HG03521 (cell line): ENCODE measurements around the gene SELPLG.
"Not testable (repeated sequence)": the region's sequence is repeated elsewhere in the genome, so short reads cannot be mapped to it uniquely, and the experiment has no call there.

ENCODE experiments used
- ATAC-seq: cut with Tn5 transposase; IDR thresholded peaks from one replicate; pipeline ENCODE4 v1.9.1; 2021; ENCODE audit warnings: mild to moderate bottlenecking, moderate library complexity; ENCODE audit not compliant: unreplicated experiment

Gene SELPLG

DNA sequence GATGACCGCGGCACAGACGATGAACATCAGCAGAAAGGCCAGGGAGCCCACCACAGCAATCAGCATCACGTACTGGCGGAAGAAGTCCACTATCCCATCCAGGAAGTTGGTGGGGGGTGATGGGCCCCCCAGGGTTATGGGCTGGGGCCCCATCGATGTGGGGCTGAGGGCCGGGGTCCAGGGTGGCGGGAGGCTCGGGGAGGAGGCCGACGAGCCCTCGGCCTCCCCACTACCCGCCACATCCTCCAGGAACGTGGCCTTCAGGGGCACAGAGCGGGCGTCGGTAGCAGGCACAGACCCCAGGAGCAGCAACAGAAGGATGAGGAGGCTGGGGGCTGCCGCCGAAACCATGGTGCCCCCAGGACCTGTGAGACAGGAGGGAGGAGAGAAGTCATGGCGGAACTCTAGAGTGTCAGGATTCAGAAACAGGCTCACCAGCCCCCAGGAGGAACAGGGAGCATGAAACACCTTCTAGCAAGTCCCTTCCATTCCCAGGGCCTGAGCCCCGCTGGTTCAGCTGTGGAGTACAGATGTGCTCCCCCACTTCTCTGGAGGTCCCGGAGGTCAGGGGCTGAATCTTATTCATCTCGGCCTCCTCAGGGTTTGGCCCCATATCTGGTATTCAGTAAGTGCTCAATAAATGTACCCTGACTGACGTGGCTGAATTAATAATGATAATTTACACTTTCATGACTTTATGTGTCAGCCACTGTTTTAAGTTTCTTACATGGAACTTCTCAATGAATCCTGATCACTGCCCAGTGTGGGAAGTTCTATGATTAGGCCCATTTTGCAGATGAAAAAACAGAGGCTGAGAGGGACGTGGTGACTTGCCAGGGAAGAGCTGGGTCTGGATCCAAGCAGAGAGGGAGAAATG lies 41.4 kb downstream of the SELPLG start:
- no peak for ATAC-seq

DNA sequence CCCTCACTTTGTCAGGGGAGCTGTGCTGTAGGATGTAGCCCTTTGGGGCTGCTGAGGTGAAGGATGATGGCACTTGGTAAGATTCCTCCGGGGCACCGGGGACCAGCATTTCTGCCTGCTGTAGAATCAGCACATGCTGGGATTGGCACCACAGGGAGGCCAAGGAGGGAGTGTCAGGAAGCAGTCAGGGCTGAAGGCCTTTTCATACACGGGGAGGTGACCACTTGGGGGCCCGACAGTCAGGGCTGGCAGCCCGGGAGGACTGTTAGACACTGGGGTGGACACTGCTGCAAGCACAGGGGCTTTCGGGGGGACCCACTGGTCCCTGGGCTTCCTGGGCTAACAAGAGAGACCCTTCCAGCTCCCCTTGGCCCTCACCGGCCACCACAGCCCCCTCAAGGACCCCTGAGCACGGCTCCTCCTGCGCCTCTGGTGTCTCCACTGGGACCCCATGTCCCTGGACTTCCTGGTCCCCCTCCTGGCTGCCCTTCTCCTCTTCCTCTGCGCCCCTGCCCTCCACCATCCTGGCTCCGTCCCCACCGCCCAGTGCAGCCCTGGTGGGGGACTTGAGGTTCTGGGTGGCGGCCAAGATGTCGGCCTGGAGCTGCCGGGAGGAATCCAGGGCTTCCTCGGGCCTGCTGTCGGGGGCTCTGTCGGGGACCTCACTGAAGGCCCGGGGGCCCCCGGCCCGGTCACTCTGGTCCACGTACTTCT lies 42.3 kb downstream of the SELPLG start:
- ATAC-seq = no peak

DNA sequence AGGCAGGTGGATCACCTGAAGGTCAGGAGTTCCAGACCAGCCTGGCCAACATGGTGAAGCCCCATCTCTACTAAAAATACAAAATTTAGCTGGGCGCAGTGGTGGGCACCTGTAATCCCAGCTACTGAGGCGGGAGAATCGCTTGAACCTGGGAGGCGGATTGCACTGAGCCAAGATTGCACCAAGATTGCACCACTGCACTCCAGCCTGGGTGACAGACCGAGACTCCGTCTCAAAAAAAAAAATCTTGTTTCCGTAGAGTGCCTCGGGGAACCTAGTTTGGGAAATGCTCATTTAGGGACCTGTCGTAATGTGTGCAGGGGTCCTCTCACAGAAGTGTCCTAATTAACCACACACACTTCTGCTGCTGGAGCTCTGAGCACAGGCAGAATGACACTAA lies 43.2 kb downstream of the SELPLG start:
- not testable (repeated sequence) for ATAC-seq

DNA sequence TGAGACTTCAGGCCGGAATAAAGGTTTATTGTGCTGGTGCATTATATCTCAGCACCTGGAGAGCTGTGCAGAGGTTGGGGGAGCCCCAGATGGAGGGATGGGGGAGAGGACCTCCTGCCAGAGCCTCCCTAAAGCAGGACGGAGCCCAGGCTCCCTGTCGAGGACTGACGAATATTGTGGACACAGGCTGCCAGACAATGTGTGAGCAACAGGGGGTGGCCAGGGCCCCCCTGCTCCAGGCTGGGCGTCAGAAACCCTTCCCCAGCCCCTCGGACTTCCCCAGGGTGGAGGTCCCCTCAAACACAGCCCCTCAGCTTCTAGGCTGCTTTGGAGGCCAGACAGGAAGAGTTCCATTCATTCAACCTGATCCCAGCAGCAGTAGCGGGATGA lies 43.9 kb downstream of the SELPLG start:
- ATAC-seq = no peak

- ATAC-seq = no peak
Measured at GRCh38 chr12:108589028-108589839, 44.5 kb downstream of the SELPLG start.

- no peak for ATAC-seq
Measured at GRCh38 chr12:108587826-108588225, 45.9 kb downstream of the SELPLG start.

- no peak for ATAC-seq
Measured at GRCh38 chr12:108586306-108586705, 47.4 kb downstream of the SELPLG start.

- no peak for ATAC-seq
Measured at GRCh38 chr12:108585864-108586263, 47.8 kb downstream of the SELPLG start.

DNA sequence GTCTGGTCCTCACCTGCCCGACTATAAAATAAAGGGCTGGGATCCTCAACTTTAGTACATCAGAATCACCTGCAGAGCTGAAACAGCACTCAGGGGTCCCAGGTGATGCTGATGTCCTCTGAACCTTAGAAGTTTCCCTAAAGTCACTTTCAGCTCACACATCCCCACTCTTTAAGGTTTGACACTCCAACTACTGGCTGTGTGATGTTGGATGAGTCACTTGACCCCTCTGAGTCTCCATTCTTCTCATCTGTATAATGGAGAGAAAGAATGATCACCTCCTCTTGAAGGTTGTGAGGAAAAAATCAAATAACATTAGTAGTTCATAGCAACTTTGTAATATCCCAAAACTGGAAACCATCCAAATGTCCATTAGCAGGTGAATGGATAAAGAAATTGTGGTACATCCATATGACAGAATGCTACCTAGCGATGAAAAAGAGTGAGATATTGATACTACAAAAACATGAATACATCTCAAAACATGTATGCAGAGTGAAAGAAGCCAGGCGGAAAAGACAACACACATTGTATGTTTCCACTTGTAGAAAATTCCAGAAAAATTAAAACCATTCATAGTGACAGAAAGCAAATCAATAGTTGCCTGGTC lies 49.1 kb downstream of the SELPLG start:
- no peak for ATAC-seq

- no peak for ATAC-seq
Measured at GRCh38 chr12:108583991-108584390, 49.7 kb downstream of the SELPLG start.

GRCh38 chr12:108582978-108583770 lies 50.5 kb downstream of the SELPLG start:
- ATAC-seq = no peak

DNA sequence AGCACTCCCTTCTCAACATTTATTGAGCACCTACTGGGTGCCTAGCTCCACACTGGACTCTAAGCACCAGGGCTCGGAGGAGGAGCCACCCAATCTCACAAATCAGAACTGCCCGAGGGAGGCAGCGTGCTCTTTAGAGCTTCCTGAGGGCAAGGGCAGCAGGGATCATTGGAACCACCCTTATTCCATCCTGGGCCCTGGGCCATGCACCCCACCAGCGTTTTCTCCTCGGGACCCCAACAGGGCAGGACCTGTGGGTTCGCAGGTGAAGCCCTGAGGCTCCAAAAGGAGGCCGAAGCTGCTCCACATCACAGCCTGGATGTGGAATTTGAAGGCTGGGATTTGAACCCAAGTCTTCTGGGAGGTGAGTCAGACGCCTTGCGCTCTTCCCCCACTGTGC lies 51.2 kb downstream of the SELPLG start:
- ATAC-seq = no peak

- ATAC-seq = no peak
Measured at GRCh38 chr12:108581311-108582227, 52.1 kb downstream of the SELPLG start.

DNA sequence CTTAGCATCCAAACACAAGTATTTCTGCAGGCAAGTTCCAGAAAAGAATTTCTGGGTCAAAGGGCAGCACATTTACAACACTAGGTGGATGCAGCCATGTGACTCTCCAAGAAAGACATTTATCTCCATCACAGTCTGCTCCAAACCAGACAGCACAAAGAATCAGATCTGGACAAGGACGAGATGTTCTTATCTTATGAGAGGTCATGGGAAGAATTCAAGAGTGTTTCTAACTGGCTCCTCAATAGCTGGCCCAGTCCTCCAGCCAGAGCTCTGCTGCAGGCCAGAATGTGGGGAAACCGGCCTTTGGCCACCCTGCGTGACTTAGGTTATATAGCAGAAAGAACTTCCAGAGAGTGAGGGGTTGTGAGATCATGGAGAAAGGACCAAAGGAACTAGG lies 53.2 kb downstream of the SELPLG start:
- no peak for ATAC-seq

GRCh38 chr12:108578813-108579212 lies 54.9 kb downstream of the SELPLG start:
- ATAC-seq = no peak

DNA sequence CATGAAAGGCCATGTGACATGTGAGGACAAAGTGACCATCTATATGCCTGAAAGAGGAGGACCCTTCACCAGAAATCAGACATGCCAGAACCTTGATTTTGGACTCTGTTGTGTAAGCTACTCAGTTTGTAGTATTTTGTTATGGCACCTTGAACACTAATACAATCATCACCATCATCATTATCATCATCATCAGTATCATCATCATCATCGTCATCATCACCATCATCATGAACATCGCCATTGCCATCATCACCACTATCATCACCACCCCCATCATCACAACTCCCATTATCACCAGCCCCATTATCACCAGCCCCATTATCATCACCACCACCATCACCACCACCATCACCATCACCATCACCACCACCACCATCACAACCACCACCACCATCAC lies 55.4 kb downstream of the SELPLG start:
- ATAC-seq = no peak

DNA sequence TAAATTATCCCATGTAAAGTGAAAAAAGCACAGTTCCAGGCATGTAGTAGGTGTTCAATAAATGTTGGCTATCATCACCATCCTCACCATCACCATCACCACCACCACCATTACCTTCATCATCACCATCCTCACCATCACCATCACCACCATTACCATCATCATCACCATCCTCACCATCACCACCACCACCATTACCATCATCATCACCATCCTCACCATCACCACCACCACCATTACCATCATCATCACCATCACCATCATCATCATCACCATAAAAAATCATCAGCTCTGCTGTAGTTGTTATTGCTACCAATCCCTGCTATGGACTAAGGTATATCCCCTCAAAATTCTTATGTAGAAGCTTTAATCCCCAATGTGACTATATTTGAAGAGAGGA lies 56.2 kb downstream of the SELPLG start:
- no peak for ATAC-seq

DNA sequence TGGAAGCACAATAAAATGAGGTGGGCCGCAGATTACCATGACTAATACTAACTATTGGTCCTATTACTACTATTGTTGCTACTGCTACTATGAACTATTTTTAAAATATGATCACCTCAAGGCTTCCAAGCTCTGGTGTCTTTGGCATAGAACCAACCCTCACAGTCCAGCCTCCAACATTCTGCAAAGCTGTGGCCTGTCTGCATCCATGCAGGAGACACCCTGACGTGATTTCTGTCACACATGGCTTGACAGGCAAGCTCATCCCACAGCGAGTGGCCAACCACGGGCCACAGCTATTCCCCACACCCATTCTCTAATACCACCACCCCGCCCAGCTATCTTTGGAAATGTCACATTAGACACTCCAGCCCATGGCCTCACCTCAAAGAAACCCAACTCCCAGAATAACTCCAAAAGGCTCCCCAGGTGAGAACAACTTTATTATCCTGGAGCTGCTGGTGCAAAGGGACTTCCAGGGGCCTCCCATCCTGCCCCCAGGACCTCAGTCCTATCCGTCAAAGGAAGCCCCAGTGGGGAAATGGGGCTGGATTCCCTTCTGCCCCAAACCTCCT lies 56.9 kb downstream of the SELPLG start:
- ATAC-seq = no peak
